GM21390 (cell line): ENCODE results near the gene KLHL35.

Experiments
- ATAC-seq: cut with Tn5 transposase; IDR thresholded peaks from one replicate; pipeline ENCODE4 v1.9.1; 2021; ENCODE audit not compliant: unreplicated experiment

Gene KLHL35

GRCh38 chr11:75469785-75470405 is 36.9 kb upstream of the KLHL35 start:
- ATAC-seq = no peak

- no peak for ATAC-seq
These were observed 35.7 kb upstream of the KLHL35 start for GRCh38 chr11:75468534-75469340.

- ATAC-seq = no peak
These were observed 34.9 kb upstream of the KLHL35 start for GRCh38 chr11:75467881-75468280.

DNA sequence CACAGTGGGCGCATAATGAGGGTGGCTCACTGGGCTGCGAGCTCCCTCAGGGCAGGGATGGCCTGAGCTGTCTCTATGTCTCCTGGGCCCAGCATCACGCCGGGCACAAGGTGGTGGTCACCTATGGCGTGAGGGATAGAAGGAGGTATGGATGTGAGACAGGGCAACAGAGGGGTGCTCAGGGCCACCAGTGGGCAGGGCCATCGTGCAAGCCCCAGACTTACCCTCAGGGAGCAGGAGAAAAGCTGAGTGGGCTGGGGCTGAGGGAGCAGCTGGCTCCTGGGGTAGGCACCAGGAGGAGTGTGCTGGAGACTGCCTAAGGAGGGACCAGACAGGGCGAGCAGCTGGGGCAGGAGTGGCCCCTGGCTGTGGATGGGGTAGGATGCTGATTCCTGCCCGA is 34.3 kb upstream of the KLHL35 start:
- no peak for ATAC-seq

DNA sequence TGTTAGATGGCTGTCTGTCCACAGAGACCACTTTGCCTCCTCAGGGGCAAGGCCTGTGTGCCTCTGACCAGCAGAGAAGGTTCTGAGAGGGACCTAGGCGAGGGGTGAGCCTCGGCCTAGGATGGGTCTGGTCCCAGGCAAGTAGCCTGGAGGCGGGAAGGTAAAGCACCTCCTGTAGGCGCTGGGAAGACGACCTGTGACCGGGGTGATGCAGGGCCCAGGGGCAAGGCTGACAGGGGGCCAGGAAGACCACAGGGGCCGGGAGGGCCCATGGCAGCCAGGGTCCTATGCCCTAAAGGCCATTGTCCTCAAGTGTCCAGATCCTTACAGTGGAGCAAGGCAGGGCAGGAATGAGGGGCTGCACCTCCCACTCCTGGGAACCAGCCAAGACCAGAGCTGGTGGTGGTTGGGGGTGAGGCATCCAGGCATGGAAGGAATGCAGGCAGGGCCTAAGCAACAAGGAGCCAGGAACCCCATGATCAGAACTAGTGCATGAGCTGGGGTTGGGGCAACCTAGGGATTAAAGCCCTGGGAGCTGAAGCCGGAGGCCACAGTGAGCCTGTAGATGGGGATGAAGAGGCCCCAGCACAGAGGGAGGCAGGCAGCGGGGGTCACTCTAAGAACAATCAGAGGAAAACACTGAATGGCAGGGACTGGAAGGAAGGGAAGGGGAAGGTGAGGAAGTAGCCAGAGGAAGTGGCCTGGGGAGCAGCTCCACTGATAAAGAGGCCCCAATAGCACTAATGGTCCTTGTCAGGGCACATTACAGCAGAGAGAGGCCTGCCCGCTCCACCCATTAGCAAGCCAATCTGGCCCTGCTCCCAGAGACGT is 32.9 kb upstream of the KLHL35 start:
- ATAC-seq = no peak

DNA sequence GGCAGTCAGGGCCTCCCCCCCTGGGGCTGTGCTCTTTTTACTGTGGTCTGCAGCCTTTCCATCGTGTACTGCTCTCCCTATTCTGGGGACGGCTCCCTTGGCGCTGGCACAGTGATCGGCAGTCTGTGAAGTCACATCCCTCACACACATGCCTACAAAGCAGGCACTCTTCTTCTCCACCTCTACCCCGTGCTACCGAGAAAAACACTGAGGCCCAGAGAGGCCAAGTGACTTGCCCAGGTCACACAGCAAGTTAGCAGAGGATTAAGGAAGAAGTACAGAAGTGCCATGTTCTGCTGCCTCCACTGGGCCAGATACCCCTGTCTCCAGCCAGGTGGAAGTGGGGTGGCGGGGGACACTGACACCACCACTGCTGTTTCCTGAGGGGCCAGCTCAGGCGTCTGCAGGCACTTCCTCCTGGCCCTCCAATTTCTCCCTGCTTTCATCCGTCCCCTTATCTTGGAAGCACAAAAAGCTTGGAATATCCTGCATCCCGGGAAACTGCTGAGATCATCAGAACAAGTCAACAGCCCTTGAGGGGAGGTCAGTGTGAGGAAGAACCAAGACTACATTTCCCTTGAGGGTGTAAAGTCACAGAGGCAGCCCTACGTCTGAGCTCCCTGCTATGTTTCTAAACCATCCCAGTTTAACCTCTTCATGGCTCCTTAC is 30.2 kb upstream of the KLHL35 start:
- no peak for ATAC-seq

DNA sequence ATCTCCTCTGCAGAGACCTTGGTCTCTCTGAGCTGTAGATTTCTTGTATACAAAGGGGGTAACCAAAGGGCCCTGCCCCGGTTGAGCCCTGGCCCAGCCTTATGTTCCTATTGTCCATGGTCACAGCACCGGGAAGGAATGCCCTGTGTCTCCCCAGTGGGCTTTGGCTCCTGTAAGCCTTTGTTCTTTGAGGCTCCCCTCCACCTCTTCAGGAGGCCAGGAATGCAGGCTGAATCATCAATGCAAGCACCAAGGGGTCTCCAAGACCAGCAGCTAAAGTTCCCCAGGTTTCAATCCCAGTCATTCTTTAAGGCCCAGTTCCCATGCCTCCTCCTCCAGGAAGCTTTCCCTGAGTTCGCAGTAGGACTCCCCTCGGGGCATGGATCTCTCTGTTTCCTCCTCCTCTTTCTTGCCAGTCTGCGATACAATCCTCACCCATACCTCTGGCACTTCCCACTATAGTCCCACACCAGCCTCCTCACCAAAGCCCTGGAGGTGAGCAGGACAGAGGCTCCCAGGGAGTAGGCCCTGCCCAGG is 29.2 kb upstream of the KLHL35 start:
- ATAC-seq = no peak

DNA sequence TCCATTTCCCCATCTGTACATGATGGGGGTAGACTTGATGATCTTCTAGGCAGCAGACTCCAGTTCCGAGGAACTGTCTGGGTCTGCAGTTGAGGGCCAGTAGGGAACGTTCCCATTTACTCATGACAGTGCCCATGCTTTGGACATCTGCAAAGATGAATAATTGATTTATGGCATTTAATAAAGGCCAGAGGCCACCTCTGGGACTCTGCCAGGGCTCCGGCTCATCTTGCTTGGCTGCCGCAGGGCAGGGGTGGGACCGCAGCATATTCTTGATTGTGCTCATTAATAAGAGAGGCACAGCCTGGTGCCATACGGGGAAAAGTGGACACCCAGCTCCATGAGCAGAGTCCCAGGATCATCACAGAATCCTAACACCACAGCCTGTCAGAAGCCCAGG is 28.1 kb upstream of the KLHL35 start:
- ATAC-seq = no peak

DNA sequence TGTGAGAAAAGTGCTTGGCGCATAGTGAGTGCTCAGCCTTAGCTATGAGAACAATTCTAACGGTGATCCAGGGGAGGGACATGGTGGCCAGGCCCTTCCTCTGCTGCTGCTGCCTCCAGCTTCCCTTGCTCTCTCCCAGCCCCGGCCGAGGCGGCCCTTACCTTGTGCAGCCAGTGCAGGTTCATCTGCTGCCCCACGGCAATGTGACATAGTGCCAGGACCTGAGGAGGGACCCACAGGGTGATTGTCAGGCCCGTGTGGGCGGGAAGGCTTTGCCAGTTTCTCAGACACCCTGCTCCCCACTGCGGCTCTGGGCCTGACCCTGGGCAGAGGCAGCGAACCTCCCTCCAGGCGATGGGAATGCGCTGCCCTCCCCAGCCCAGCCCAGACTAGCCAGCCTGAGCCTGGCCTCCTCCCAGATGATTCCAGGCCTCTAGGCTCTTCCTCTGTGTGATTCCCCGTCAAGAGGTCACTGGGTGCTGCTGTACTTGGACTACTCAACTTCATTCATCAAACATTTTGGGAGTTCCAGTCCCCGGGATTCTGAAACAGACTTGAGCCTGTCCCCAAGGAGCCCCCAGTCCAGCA is 23.7 kb upstream of the KLHL35 start:
- ATAC-seq = no peak

DNA sequence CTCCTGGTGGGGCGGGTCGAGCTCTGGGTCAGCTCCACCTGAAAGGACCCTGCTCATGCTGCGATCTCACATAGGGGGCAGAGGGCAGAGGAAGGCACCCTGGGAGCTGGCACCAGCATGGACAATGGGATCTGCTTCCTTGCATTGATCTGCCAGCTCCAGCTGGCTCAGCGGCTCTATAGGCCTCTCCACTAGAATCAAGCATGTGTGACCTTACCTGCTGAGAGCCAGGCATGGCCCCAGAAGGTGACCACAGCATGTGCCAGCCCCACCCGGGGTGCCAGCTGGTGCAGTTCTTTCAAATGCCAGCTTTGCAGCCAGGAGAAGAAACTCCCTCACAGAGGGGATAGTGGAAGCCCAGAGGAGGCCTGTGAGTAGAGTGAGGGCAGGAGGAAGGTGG is 22.0 kb upstream of the KLHL35 start:
- no peak for ATAC-seq

- ATAC-seq = no peak
These were observed 21.1 kb upstream of the KLHL35 start for GRCh38 chr11:75453916-75454655.

DNA sequence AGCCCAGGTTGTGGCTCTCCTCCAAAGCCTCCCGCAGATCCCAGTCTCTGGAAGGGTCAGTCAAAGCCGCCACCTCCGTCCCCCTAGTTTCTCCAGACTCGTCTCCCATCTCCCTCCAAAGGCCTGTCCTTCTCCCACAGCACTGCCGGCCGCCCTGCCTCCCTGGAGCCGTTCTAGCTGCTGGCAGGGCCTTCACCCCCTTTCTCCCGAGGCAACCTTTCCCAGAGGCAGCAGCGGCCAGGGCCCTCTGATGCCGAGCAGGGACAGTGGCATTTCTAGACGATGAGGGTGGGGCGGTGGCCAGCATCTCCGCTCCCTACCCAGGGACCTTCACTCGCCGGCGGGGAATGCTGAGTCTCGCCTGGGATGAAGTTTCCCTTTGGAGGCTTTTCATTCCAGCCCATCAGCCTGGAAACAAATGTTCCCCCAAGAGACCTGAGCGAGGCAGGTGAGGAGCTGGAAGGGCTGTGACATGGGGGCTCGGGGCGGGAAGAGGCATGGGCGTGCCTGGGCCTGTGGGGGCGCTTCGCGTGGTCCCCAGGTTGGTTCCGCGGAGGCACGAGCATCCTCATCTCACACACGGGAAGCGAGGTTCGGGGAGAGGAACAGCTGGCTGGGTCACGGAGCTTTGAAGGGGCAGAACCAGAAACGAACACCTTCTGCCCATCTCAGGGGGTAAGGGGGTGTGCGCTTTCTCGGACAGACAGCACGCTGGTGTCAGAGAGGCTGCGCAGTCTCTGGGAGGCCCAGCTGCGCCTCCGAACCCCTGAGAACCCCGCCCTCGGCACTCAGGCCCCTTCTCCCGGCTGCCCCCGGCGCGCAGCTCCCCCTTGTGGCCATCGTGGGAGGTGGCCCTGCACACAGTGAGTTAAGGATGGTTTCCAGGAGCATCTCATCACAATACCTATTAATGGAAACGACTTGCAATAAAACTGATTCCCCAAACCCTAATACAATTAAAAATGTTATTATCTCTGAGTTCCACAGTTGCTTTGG is 18.1 kb upstream of the KLHL35 start:
- ATAC-seq = no peak

GRCh38 chr11:75450236-75450635 is 17.2 kb upstream of the KLHL35 start:
- ATAC-seq = no peak

GRCh38 chr11:75449776-75450175 is 16.8 kb upstream of the KLHL35 start:
- ATAC-seq = no peak

DNA sequence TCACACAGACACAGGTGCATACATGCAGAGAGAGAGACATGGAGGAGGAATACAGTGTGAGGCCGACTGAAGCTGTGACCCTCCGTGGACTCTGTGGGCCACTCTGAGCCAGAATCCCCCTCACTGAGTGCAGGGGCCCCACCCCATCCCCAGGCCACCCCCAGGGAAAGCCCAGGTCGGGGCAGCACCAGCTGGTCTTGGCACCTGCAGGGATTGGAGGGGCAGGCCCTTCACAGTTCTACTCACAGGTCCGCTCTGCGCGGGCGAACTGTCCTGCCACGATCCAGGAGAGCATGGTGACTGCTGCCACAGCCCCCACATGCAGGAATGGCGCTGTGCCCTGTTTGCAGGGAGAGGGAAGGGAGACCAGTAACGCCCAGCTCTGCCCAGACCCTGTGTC is 16.3 kb upstream of the KLHL35 start:
- ATAC-seq = no peak

- ATAC-seq = no peak
These were observed 14.4 kb upstream of the KLHL35 start for GRCh38 chr11:75447415-75447814.

GRCh38 chr11:75445315-75445953 is 12.4 kb upstream of the KLHL35 start:
- no peak for ATAC-seq

- ATAC-seq = no peak
These were observed 10.0 kb upstream of the KLHL35 start for GRCh38 chr11:75443043-75443442.
